SK-MEL-5 (cell line): ENCODE results near the gene ELOA. TPM values are rescaled to one million over a fixed set of nuclear protein-coding genes. Genes with fewer than 3 reads are reported as not detected.
A peak's percentile ranks its signal among the peaks of the same experiment; 100 is the strongest.

ENCODE experiments used
- DNase-seq: peaks from one replicate; pipeline ENCODE4 v3.0.0-alpha.2; 2016; ENCODE audit warnings: low read depth, low spot score
- in situ Hi-C: cut with HindIII; loops from 2 replicates; pipeline ENCODE4 v1.10.0; 2016; ENCODE audit warnings: low sequenced_read_pairs, high pct_unique_total_duplicates, low pct_unique_long_range_greater_than_20kb
- polyA plus RNA-seq, 2 experiments: library from polyadenylated mRNA; depleted of rRNA; stranded (reverse); fragments of >200 nt; gene quantifications; 2 replicates each; pipeline ENCODE4 v1.2.3, GENCODE V29; 2015
- total RNA-seq: library from RNA; depleted of rRNA; stranded (reverse); fragments of >200 nt; shearing (Covaris generic); gene quantifications from 2 replicates; pipeline ENCODE4 v1.2.3, GENCODE V29; 2014; rRNA removed

The ELOA gene, protein sequence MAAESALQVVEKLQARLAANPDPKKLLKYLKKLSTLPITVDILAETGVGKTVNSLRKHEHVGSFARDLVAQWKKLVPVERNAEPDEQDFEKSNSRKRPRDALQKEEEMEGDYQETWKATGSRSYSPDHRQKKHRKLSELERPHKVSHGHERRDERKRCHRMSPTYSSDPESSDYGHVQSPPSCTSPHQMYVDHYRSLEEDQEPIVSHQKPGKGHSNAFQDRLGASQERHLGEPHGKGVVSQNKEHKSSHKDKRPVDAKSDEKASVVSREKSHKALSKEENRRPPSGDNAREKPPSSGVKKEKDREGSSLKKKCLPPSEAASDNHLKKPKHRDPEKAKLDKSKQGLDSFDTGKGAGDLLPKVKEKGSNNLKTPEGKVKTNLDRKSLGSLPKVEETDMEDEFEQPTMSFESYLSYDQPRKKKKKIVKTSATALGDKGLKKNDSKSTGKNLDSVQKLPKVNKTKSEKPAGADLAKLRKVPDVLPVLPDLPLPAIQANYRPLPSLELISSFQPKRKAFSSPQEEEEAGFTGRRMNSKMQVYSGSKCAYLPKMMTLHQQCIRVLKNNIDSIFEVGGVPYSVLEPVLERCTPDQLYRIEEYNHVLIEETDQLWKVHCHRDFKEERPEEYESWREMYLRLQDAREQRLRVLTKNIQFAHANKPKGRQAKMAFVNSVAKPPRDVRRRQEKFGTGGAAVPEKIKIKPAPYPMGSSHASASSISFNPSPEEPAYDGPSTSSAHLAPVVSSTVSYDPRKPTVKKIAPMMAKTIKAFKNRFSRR
- total RNA-seq = 48.0 and 53.4 TPM in 2 replicates
- 44.7 and 57.7 TPM in 2 replicates for polyA plus RNA-seq (2015; cell fraction: cytosol; rRNA removed)
- 23.8 and 25.4 TPM in 2 replicates for polyA plus RNA-seq (2015; cell fraction: nucleus; rRNA removed)

- in situ Hi-C loops = no loop called here
- DNase-seq = peak; percentile 62
Measured at GRCh38 chr1:23743287-23744152, at the start of gene ELOA. ELOA (plus strand) TSS chr1:23743471; CDS start chr1:23743504, 33 bp downstream.

DNA sequence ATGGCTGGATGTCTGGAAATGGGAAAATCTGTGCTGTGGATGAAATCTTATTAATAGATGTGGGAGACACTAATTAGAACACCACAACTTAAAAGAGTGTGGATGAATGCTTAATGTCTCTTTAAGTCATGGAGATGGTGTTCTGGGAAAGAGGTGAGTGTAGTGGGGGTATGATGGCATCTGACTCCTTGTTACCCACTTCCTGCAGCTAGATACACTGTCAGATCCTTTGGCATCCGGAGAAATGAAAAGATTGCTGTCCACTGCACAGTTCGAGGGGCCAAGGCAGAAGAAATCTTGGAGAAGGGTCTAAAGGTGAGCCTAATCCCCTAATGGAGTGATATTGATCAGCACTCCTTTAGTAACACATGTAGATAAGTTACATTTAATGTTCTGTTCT, 49.7 kb upstream of the ELOA start:
- DNase-seq = no peak
- in situ Hi-C loops = no loop called here

- in situ Hi-C loops = no loop called here
- no peak for DNase-seq
Measured at GRCh38 chr1:23694371-23694770, 48.9 kb upstream of the ELOA start.

- in situ Hi-C loops = no loop called here
- DNase-seq = no peak
Measured at GRCh38 chr1:23695667-23696066, 47.6 kb upstream of the ELOA start.

- DNase-seq = peak; percentile 32
- in situ Hi-C loops = no loop called here
Measured at GRCh38 chr1:23696335-23696989, 46.8 kb upstream of the ELOA start.

DNA sequence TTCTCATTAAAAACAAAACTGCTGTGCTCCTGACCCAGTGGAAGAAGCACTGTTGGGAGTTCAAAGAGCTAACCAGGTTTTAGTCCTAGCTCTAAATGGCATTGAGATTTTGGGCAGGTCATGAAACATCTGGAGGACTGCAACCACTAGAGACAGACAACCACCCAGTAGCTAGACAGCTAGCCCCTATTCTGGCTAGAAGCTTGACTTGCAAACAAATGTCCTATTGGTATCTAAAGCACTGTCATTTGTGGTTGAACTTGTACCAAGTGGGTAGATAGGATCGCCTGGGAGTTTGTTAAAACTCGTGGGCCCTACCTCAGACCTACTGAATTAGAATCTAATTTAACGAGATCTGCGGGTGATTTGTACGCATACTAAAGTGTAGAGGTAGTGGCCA, 44.8 kb upstream of the ELOA start:
- in situ Hi-C loops = no loop called here
- no peak for DNase-seq

DNA sequence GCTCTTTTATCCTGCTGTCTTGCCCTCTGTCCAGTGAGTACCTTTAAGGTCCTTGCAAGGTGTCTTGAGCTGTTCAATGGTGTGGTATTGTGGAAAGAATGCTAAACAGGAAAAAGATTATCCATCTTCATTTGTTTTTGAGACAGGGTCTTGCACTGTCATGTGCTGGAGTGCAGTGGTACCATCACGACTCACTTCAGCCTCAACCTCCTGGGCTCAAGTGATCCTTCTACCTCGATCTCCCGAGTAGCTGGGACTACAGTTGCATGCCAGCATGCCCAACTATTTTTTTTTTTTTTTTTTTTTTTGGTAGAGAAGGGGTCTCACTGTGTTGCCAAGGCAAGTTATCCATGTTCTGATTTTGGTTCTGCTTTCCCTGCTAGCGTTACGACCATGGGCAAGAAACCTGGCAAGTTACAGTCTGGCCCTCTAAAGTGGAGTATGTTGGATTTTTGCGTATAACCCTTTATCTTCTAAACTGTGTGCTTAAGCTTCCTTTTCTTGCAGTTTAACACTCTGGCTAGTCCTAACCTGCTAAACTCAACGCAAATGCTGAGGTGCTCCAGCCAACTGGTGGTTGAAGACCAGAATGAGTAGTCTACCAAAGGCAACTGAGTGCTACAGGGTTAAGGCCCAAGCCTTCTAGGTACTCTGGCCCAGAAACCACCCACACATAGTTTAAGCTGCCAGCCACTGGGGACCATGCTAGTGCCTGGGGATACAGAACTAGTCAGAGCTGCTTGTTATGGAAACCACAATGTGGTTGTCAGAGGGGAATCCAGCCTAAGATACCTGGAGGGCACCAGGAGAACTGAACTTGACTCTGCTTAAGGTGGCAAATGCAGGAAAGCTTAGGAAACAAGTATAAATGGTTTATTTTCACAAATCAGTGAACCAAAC, 43.7 kb upstream of the ELOA start:
- DNase-seq = peak; percentile 15
- in situ Hi-C loops = no loop called here

- in situ Hi-C loops = no loop called here
- no peak for DNase-seq
Measured at GRCh38 chr1:23701310-23701709, 42.0 kb upstream of the ELOA start.

- in situ Hi-C loops = no loop called here
- DNase-seq = no peak
Measured at GRCh38 chr1:23701996-23702395, 41.3 kb upstream of the ELOA start.

- in situ Hi-C loops = no loop called here
- no peak for DNase-seq
Measured at GRCh38 chr1:23704834-23705495, 38.3 kb upstream of the ELOA start.

- no peak for DNase-seq
Measured at GRCh38 chr1:23709229-23709628, 34.0 kb upstream of the ELOA start.

DNA sequence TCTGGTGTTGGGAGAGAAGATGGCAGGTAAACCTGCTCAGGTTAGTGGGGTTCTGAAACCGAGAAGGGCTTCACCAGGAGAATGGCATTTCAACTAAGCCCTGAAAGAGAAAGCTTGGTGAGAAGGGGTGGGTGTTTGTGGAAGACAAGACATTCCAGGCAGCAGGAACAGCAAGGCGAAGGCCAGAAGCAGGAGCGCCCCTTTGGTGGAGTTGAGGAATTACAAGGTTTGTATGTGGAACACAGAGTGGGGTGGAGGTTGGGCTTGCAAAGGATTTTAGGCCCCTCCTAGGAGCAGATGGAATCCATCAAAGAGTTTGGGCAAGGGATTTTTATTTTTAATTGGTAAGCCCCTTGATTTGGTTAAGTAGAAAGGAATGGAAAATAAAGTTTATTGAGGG, 24.8 kb upstream of the ELOA start:
- in situ Hi-C loops = no loop called here
- peak; percentile 82 for DNase-seq

More at GRCh38 chr1:23709229-23709628, 34.0 kb upstream of the ELOA start:
- in situ Hi-C loops = no loop called here

DNA sequence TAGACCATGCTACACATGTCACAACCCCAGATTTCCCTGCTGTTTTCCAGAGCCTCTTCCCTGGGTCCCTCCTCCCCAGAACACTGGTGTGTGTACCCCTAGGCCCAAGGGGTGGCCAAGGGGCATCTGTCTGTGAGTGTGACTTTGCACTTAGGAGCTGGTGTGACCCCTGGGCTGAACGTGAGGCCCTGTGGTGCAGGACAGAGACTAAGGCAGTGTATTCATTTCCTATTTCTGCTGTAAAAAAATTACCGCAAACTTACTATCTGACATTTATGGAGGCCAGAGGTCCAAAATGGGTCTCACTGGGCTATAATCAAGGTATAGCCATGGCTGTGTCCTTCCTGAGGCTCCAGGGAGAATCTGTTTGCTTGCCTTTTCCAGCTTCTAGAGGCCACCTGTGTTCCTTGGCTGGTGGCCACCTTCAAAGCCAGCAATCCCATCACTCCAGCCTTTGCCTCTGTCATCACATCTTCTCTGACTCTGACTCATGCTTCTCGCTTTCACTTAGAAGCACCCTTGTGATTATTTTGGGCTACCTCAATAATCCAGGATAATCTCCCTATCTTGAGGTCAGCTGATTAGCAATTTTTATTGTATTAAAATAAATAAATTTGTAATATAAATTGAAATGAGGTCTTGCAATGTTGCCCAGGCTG, 24.0 kb upstream of the ELOA start:
- DNase-seq = no peak
- in situ Hi-C loops = no loop called here

DNA sequence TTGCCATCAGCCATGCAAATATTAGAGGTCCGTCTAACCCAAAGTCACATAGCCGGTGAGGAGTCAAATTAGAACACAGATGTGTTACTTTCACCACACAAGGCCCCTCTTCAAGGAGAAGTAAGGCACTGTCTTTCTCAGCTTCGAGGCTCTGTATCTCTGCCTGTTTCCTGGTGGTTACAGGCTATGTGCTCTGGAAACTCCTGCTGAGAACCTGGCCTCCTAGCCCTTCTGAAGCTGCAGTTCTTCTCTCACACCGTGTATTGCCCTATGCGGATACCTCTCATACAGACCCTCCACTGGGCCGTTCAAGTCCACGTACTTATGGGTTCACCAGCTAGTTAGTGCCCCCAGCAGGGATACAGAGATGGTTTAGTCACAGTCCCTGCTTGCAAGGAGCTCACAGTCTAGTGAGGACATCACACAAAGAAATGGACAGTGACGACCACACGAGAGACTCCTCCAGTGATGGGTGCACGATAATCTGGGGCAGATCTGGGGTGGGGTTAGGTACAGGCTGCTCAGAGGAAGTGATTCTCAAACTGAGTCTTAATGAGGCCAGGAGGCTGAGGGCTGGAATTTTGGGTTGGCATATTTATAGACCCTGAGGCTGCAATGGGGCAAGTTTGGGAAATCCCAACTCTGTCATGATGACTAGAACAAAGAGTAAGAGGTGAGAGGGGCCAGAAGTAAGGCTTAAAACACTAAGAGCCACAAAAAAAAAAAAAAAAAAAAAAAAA, 22.8 kb upstream of the ELOA start:
- in situ Hi-C loops = no loop called here
- DNase-seq = no peak

GRCh38 chr1:23722652-23723051, 20.6 kb upstream of the ELOA start:
- DNase-seq = no peak

More at GRCh38 chr1:23722652-23723051, 20.6 kb upstream of the ELOA start:
- in situ Hi-C loops = no loop called here
